ENCODE data around the gene ARMCX6.
"Not testable (repeated sequence)": the region's sequence is repeated elsewhere in the genome, so short reads cannot be mapped to it uniquely, and the experiment has no call there.

ARMCX6 gene

DNA sequence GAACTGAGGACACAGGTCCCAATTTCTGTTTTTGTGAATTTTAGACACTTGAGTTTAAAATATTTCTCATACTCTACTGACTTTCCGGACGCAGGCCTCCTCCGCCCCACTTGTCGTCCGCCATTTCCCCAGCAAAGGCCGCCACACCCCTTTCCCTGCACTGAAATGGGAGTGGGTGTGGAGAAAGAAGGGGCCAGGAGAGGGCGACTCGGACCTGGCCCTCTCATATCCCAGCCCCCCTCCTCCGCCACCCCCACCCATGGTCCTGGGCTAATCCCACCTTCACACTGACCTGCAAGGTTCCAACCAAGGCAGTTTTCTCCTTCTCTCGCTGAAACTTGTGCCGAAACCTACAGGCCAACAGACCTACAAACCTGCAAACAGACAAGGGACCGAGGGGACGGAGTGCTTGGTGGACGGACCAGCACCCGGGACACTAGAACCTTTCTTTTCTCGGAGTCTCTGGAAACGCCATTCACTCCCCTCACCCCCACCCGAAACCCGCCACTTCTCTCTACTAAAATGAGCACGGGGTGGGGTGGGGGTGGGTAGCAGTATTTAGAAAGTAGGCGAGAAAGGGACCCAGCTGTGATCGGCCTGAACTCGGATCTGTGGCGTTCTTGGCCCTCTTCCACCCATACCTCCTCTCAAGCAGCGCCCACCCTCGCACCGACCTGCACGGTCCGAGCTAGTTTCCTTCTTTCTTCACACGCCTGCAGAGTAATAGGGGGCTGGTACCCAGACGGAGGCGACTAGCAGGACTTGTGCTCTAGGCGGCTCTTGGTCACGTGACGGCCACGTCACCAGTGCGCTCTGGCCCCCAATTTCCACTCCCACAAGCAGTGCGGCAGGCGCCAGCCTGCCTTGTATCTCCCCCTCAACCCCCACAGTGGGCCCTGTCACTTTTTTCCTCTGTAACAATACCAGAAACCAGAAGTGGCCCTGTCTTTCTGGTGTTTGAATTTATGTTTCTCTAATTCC, at the start of gene ARMCX6:
Gene ARMCX6 (minus strand): TSS at position 790 of the 981 bp plus-strand sequence. CDS start 1,380 bp downstream, outside the sequence.
- peak; percentile 43 for DNase-seq (ENCODE audit: low read depth)

DNA sequence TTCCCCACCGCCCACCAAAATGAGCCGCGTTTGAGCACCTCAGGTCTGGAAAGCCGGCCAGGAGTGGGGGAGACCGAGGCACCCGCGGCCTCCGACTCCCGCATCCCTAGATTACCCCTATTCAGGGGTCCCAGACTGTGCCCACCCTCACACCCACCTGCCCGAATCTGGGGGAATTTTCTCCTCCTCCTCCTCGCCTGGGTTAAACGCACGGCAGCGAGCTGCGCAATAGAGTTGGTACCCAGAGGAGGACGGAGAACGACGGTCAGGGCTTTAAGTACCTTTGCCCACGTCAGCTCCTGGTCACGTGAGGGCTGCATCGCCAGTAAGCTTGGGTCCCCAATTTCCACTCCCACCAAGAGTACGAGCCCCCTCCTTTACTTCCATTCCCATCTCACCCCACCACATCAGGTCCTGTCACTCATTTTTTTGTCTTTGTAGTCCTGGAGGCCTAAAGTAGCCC, 41.8 kb upstream of the ARMCX6 start, which contains the start of gene ARMCX2:
Gene ARMCX2 (minus strand): TSS at position 250 of the 463 bp plus-strand sequence. CDS start 2,262 bp downstream, outside the sequence.
- DNase-seq (ENCODE audit: low read depth) = no peak

DNA sequence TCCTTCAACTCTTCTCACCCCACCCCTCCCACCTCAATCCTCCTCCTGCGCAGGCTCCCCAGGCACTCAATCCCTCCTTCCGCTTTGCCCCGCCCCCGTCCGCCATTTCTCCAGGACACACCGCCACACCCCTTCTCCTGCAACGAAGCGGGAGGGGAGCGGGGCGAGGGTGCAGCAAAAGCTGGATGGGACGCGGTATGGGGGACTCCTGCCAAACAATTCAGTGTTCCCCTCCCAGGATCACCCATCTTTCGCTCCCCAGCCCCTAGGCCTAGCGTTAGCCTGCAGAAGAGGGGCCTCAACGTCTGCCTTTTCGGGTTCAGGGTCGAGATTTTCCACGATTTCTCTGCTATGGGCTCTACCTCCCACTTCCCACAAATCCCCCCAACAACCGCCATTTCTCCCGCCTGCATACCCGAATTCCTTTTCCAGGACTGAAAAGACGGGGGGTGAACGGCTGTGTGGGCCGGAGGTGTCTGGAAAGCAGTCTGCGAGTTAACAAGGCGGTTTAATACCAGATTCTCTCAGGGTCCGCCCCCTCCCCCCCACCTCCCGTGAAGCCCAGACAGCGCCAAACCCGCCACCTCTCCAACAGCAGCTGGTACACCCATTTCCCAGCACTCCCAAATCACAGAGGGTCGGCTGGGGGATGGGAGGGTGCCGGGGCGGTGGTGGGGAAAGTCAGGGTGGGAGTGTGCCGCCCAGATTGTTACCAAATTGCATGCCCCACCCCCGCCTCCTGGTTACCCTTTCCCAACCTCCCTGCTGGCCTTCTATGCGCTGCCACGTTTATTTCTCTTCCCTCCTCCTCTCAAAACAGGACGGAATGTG, 41.1 kb upstream of the ARMCX6 start:
- DNase-seq (ENCODE audit: low read depth) = peak; percentile 37

DNA sequence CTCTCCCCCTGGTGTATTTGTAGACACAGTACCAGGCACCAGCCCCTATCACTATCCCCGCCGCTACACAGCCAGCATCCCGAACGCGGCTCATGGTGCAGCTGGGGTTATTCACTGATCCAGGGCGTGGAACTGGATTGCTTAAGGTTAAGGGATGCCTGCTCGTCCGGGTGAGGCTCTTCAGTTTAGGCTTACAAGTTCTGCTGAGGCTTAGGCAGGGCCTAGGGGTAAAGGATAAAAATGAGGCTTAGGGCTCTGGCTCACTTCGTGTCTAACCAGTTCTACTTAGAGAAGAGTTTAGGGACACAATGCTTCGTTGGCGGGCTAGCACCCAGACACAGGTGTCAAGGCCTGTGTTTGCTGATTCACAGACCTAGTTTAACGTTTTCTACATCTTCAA, 39.7 kb upstream of the ARMCX6 start:
- no peak for DNase-seq (ENCODE audit: low read depth)

DNA sequence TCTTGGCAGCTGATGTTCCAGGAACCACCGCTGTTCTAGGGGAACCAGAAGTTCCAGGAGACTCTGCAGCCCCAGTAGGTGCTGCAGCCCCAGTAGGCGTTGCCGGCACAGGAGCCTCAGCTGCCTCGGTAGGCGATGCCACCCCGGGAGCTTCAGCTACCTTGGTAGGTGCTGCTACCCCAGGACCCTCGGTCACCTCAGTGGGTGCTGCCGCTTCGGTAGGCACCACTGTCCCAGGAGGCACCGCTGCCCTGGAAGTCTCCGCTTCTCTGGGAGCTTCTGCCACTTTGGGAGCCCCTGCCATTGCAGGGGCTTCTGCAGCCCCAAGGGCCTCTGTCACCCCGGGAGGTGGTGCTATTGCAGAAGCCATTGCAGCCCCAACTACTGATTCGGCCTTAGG, 39.0 kb upstream of the ARMCX6 start:
- DNase-seq (ENCODE audit: low read depth) = no peak

DNA sequence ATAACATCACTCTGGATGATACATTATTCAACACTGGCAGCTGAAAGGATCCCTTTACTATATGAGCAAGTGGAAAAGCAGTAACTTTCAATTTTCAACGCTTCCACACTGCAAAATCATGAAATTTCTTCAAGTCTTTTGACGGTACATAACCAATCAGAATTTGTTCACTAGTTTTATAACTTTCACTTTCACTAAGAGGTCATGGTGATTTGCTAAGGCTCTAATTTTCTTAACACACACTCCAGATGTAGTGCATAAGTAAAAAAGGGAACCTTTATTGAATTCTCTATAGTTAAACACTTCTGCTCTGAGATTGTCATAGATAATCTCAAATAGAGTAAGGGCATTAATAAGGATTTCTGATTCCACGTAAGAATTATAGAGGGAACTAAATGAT, 37.7 kb upstream of the ARMCX6 start:
- no peak for DNase-seq (ENCODE audit: low read depth)

DNA sequence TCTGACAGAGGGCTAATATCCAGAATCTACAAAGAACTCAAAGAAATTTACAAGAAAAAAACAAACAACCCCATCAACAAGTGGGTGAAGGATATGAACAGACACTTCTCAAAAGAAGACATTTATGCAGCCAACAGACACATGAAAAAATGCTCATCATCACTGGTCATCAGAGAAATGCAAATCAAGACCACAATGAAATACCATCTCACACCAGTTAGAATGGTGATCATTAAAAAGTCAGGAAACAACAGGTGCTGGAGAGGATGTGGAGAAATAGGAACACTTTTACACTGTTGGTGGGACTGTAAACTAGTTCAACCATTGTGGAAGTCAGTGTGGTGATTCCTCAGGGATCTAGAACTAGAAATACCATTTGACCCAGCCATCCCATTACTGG, 29.9 kb upstream of the ARMCX6 start:
- DNase-seq (ENCODE audit: low read depth) = not testable (repeated sequence)

DNA sequence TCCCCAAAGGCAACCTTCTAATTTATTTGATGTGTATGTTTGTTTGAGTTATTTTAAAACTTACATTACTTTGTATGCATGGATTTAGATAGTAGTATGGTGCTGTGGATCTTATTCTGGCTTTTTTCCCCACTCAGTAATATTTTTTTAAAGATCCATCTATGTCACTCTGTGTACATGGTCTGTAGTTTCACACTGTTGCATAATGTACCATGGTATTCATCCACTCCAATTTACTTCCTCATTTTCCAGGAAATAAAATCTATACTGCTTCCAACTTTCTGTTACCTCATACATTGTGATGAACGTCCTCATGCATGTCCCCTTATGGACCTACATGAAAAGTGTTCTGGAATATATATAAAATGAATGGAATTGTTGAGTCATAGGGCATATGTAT, 24.3 kb upstream of the ARMCX6 start:
- no peak for DNase-seq (ENCODE audit: low read depth)

DNA sequence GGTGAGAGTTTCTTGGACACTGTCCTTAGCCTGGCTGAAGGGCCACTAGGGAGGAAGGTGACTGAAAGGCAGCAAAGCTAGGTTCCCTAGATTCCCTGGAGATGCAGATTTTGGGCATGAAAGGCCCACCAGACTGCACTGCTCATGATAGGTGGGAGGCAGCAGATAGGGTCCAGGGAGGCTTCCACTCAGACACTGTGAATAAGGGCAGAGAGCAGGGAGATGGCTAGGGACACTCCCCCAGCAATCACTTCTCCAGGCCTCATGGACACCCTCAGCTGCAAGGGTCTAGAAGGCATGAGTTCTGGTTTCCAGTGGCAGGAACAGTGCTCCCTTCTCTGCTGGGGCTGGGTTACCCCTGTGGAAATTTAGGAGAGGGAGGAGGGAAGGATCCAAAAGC, 21.8 kb upstream of the ARMCX6 start:
- DNase-seq (ENCODE audit: low read depth) = no peak

DNA sequence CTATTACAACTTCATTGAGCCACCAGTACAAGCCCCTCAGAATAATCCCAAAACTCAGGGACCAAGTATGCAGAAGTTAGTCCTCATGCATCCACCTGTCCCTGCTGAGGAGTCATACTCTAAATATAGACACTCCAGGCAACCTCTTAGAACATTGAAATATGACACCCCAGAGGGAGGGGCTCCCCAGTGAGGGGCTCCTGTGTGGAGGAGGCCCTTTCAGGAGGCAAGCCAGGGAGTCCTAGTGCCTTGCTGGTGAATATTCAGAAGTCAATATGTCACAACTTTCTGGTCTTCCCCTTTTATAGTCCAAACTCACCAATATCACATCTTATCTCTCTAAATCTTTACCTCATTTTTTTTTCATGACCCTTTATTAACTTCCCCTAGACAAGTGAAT, 1.6 kb upstream of the ARMCX6 start:
- DNase-seq (ENCODE audit: low read depth) = no peak

DNA sequence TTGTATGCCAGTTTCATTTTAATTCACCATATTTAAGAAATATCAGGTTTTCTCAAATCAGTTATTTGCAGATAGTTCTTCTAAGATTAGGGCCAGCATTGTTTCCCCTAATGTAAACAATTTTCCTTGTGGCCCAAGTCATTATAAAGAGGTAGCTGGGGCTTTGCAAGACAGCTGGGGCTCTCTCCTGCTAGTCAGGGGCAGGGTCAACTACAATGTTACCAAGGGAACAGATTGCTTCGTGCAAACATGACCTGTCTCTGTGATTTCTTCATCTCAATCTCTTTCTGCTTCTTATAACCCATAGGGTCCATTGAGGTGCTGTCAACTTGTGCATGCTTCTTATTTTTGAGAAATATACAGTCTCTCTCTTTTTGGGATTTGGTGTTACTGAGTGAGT, 12.1 kb downstream of the ARMCX6 start:
- DNase-seq (ENCODE audit: low read depth) = no peak

DNA sequence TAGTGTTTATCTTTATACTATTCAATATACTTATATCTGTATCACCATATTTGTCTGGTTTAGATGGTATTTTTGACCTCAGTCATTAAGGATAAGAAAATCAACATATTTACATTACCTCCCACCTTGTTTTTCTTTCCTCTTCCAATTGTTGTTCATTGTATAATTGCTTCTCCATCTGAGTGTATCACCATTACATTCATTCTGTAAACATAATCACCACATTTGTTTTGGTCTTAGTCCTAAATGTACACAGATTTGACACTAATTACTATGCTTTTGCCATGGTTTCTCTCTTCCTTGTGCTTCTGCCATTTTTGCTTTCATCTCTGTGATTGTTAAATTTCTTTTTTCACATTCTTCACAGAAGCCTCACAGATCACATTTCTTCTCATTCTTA, 12.7 kb downstream of the ARMCX6 start:
- DNase-seq (ENCODE audit: low read depth) = no peak

DNA sequence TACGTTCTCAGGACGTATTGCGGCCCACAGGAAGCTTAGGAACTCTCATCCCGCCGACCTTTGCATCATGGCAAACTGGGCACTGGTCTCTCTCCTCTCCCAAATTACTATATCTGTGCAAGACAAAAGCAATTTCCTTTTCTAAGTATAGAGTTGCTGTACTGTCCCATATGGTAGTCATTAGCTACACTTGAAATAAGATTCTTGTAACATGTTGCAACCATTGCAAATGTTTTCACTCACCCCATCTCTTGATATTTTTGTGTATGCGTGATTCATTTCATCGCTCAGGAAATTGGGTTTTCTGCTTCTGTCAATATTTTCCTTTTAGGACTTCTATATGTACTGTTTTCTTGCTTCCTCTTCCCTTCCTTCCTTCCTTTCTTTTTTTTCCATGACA, 15.7 kb downstream of the ARMCX6 start:
- no peak for DNase-seq (ENCODE audit: low read depth)

DNA sequence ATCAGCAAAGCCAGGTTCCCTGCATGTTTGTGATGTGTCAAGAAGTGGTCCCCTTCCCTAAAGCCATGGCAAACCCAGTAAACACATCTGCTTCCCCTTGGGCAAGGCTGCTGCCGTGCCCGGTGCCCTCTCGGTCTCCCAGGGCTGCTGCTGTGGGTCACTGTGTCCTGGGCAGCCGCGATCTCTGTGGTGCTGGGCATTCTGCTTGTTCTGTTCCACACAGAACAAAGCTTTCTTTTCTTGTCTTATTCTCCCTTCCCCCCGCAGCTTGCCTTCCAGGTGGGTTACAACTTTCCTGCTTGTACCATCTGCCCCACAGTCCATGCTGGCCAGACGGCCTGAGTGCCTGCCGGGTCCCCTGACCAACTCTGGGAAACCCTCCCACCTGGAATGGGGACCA, 18.2 kb downstream of the ARMCX6 start:
- not testable (repeated sequence) for DNase-seq (ENCODE audit: low read depth)

DNA sequence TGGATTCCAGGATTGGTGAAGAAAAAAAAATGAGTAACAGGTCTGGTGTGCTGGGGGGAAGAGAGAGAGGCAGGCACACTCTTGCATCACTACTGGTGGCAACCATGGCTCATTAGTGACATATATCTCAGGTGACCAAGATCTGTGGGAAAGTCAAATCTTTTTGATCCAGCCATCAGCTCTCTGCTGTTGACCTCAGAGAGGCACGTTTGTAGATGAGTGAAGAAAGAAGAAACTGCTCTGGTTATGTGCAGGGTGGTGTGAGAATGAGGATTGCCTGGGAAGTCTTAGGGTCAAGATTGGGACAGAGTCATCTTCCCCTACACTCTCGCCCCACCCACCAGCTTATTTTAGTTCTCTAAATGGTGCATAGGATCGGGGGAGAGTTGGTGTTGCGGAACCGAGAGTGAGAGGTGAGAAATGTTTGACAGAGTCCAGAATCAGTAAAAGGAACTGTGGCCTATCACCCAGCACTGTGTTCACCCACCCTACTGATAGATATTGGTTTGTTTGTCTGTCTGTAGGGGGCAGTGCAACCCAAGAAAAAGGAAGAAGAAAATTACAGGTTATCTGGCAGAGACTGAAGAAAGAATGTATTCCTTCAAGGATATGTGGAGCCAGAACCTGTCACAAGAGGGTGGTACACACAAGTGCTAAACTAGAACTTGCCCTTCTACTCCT, 21.9 kb downstream of the ARMCX6 start:
- no peak for DNase-seq (ENCODE audit: low read depth)

Data from activated T-helper 9 cell treated with anti-CD3 and anti-CD28 coated beads, Interleukin-2, amount 50 U/mL, for 16 hours (primary cell).